Measurements from ENCODE around the gene PTPRM.
"Not testable (repeated sequence)": the region's sequence is repeated elsewhere in the genome, so short reads cannot be mapped to it uniquely, and the experiment has no call there.

The PTPRM gene

GRCh38 chr18:8019600-8019999 is 452.5 kb downstream of the PTPRM start:
- no peak for DNase-seq

DNA sequence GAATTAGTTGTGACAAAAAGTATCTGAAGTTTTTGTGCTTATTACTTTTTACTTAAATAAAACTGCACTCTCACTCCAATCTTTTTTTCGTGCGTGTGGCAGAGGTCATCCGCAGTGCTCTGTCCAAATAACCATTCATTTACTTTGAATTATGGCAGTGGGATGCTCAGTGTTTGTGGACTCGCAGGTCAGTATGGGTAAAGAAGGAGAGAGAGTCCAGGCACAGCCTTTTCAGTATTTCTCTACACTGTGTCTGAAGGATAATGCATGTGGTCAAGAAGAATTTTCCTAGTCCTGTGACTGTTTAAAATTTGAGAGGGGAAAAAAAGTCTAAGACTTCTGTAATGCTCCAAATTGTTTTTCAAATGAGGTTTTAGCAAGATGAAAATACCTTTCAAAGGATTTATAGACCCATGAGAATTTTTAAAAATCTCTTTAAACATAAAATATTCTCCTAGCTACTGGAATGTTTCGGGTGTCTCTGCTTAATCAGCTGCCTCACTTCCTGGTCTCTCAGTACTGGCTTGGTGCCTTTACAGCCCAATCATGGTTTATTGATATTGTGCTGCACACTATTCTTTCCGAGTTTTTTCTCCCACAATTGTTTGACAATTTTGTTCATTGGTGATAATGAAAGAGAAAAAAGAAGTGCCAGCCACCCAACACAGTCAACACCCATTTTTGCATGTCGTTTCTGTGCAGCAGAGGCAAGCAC is 453.2 kb downstream of the PTPRM start:
- no peak for DNase-seq

- no peak for DNase-seq
Observed at GRCh38 chr18:8029061-8029460, 461.9 kb downstream of the PTPRM start.

DNA sequence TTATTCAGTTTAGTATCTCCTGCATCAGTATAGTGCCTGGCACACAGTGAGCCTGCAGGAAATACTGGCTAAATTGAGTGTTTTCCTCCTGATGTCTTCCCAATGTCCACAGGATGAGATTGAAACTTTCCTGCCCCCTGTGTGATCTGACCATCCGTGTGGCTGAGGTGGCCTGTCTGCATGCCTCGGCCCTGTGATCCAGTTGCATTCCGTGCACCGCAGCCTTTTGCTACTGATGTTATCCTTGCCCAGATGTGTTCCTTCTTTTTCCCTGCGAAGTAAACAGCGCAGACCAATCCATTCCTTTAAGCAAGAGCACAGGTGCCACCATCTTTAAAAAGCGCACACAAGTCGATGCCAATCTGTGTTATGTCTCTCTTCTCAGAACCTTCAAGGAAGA is 462.6 kb downstream of the PTPRM start:
- no peak for DNase-seq

DNA sequence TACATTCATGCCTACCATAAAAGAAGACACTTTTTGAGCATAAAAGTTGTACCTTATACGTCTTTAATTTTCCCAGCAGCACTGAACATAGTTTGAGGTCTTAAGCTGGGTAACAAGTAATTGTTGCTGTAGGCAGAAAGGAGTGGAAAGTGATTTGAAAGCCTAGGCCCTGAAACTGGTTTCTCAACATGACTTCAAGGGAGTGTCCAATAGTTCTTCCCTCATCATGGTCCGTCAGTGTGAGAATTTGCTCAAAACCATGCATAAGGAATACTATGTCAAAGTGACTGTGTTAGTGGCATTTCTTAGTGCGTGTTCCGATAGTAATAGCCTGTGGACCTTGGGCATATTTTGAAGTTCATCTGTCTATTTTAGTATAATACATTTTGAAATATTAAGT is 463.1 kb downstream of the PTPRM start:
- DNase-seq: no peak

- no peak for DNase-seq
Observed at GRCh38 chr18:8031496-8031895, 464.4 kb downstream of the PTPRM start.

GRCh38 chr18:8034674-8035073 is 467.6 kb downstream of the PTPRM start:
- no peak for DNase-seq

DNA sequence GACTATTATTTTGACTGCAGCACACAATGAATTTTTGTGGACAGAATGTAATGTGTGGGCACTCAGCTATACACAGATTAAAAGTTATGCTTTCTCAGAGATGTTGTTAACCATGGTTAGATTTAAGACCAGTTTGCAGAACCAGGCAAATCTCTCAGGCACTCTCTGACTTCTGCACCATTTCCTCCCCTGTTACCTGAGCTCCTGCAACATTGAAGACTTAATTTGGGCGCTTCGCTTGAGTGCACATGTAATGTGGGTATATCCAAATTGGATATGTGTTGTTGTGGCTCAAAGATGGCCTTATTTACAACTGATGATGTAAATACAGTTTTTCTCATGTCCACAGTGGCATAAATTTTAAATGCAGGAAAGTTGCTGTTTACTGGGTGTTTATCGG is 469.4 kb downstream of the PTPRM start:
- no peak for DNase-seq

- no peak for DNase-seq
Observed at GRCh38 chr18:8037296-8037695, 470.2 kb downstream of the PTPRM start.

DNA sequence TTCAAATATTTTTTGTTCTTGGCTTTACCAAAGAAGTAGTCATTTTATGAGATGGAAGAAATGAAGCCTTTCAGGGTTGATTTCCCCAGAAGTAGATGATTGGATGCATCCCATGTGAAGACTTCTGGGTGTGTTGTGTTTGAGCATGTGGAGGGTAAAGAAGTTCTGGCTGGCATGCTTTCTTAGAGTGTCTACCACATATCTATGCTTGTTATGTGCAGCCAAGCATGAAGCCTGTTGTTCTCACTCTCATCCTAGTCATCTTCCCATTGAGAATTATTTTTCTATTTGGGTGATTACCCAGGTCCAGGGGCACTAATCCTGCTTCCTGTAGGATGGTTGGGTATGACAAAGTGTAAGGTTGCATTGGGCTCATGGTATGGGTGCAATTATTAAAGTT is 472.9 kb downstream of the PTPRM start:
- DNase-seq: no peak

- no peak for DNase-seq
Observed at GRCh38 chr18:8041526-8042111, 474.5 kb downstream of the PTPRM start.

GRCh38 chr18:8044004-8044403 is 476.9 kb downstream of the PTPRM start:
- DNase-seq: no peak

GRCh38 chr18:8045160-8045883 is 478.2 kb downstream of the PTPRM start:
- peak; percentile 63 for DNase-seq

GRCh38 chr18:8045884-8046281 is 478.8 kb downstream of the PTPRM start:
- peak; percentile 31 for DNase-seq

DNA sequence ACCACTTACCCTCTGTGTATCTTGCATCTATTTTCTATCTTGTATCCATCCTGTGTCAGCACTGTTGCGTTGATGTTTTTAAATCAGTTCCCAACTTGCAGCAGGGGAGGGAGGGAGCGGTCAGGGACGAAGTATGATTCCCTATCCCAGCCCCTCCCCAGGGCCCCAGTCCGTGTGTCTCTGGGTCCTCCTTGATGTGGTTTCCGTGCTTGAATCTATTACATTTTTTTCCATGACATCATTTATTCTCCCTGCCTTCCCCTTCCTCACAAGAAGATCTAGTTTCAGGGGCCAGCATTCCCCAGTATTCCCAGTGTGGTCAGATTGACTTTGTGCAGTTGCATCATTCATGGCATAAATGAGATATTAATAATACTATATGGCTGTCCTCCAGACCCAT is 479.3 kb downstream of the PTPRM start:
- peak; percentile 7 for DNase-seq

GRCh38 chr18:8049147-8049546 is 482.0 kb downstream of the PTPRM start:
- DNase-seq: no peak

- DNase-seq: no peak
Observed at GRCh38 chr18:8050616-8051329, 483.7 kb downstream of the PTPRM start.

DNA sequence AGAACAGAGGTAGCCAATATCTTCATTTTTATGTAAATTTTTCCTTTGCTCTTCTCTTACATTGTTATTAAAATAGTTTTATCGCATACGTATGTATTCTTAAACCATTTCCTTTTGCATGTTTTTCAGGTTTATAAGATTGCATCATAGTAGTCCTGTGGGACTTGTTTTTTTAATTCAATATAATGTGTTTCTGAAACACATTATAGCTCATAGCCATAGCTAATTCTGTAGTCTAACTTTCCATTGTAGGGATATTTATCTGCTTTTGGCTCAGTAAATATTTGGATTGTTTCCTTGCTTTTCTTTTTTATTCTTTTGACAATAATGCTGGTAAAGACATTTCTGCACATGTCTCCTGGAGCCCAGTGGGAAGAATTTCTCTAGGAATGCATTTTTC is 484.3 kb downstream of the PTPRM start:
- no peak for DNase-seq

DNA sequence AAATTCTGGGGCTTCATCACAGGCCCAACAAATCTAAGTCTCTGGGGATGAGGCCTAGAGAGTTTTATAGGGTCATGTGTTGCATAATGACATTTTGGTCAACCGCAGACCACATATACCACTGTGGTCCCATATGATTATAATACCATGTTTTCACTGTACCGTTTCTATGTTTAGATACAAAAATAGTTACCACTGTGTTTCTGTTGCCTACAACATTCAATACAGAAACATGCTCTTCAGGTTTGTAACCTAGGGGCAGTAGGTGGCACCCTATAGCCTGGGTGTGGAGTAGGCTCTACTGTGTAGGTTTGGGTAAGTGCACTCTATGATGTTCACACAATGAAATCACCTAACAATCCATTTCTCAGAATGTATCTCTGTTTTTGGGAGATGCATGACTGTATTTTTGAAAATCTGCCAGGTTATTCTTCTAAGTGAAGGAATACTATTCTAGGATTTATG is 485.2 kb downstream of the PTPRM start:
- DNase-seq: peak; percentile 5

- no peak for DNase-seq
Observed at GRCh38 chr18:8056723-8057122, 489.6 kb downstream of the PTPRM start.

- DNase-seq: not testable (repeated sequence)
Observed at GRCh38 chr18:8063152-8063551, 496.0 kb downstream of the PTPRM start.

- DNase-seq: no peak
Observed at GRCh38 chr18:8063733-8064132, 496.6 kb downstream of the PTPRM start.

DNA sequence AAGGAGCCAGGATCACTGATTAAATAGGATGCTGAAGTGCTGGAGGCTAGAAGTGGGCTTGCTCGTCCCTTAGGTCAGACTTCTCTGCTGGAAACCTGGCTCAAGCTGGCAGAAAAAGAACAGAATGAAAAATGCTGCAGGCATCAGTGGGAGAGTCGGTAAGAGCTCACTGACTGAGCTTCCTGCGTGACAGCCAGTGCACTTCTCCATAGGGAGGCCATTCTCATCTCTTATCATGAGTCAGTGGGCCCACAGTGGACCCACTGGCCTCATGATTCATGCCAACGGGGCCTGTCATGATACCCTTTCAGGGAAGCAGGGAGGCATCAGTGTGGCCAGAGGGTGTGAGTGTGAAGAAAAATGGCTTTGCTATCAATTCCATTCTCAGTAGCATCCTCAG is 498.2 kb downstream of the PTPRM start:
- DNase-seq: peak; percentile 67

DNA sequence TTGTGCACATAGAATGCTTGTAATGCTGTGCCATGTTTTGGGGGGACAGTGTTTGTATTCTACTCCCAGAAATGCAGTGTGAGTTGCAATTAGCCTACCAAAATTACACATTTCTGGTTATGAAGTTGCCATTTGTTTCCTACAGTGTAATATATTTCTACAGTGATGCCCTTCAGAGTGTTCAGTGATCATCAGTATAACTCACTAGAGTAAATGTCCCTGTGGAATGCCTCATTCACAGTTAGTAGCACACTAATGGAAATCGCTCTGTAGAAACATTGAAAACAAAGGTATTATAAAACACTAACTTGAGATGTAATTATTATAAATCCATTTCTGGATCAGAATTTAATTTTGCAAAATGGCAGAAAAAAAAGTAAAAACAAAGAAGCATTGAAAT is 498.7 kb downstream of the PTPRM start:
- DNase-seq: no peak

All from NCI-H226 (cell line).